Measurements from ENCODE around the gene KCNQ1. TPM values are rescaled to one million over a fixed set of nuclear protein-coding genes. Genes with fewer than 3 reads are reported as not detected.

Gene KCNQ1
- polyA plus RNA-seq, 1 donor from 2014 or later, result not detected

DNA sequence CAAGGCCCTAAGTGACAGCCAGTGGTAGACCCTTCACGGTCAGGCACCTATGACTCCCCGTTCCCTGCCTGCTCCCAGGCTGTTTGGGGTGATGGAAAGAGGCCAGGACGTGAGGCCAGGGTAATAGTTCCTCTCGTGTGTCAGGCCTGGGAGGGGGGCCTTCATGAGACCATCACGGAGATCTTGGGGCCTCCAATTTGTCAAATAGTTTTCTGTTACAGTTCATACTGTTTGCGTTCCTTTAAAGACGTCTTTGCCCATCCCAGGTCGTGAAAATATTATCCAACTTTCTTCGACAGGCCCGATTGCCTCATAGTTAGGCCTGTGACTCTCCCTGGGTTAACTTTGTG lies 317.2 kb downstream of the KCNQ1 start:
- Histone ChIP-seq H3K9me3 (ENCODE audit: low read length) (no peaks in the 10 kb centered on the region), H3K9me2 (ENCODE audit: insufficient read depth, low read length) (no peaks in the 10 kb centered on the region), H3F3A (ENCODE audit: insufficient read depth, low read length, poor library complexity, severe bottlenecking) (no peaks in the 10 kb centered on the region), H3K4me2 (ENCODE audit: low read length) (no peak overlapping the region), H3K9ac (ENCODE audit: low read length) (no peak overlapping the region), H3K36me3 (ENCODE audit: insufficient read depth, low read length) (no peaks in the 10 kb centered on the region), H2AFZ (ENCODE audit: low read depth, low read length) (no peak overlapping the region), H3K27ac (ENCODE audit: low read length) (no peak overlapping the region), H3K27me3 (ENCODE audit: insufficient read depth, low read depth, low read length) (no peaks in the 10 kb centered on the region), H4K20me1 (ENCODE audit: insufficient read depth) (no peaks in the 10 kb centered on the region), H3K79me2 (replicated peaks; ENCODE audit: insufficient read depth, low read length) (no peaks in the 10 kb centered on the region), H3K4me3 (ENCODE audit: low read length) (no peak overlapping the region)
- no peak for TF ChIP-seq EP300 (conservative IDR thresholded peaks at IDR 0.05; ENCODE audit: poor library complexity, severe bottlenecking)
- TF ChIP-seq SMC3 (conservative IDR thresholded peaks at IDR 0.05; ENCODE audit: poor library complexity), result no peak
- TF ChIP-seq POLR2AphosphoS5 (IDR thresholded peaks at IDR 0.05), result no peak
- TF ChIP-seq TAF1 (IDR thresholded peaks at IDR 0.05; ENCODE audit: low read depth), result no peak
- no peak for TF ChIP-seq EZH2 (IDR thresholded peaks at IDR 0.05; ENCODE audit: borderline replicate concordance, insufficient read depth, low read length, poor library complexity, severe bottlenecking)

DNA sequence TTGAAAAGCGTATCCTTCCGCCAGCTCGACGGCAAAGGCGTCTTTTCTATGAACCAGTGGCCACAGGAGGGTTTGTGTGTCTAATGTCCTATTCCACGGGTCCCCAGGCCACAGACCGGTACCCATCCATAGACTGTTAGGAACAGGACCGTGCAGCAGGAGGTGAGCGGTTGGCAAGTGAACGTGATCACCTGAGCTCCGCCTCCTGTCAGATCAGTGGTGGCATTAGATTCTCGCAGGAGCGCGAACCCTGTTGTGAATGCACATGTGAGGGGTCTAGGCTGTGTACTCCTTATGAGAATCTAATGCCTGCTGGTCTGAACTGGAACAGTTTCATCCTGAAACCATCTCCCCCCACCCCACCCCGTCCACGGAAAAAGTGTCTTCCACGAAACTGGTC lies 317.6 kb downstream of the KCNQ1 start:
- no peak overlapping the region for H3K4me3 ChIP-seq (ENCODE audit: low read length)
- H3K9me2 ChIP-seq (ENCODE audit: insufficient read depth, low read length), result no peaks in the 10 kb centered on the region
- H3K79me2 ChIP-seq (replicated peaks; ENCODE audit: insufficient read depth, low read length), result no peaks in the 10 kb centered on the region
- TF ChIP-seq EP300 (conservative IDR thresholded peaks at IDR 0.05; ENCODE audit: poor library complexity, severe bottlenecking) (no peak), EZH2 (IDR thresholded peaks at IDR 0.05; ENCODE audit: borderline replicate concordance, insufficient read depth, low read length, poor library complexity, severe bottlenecking) (no peak), RAD21 (conservative IDR thresholded peaks at IDR 0.05) (no peak), SMC3 (conservative IDR thresholded peaks at IDR 0.05; ENCODE audit: poor library complexity) (no peak), POLR2AphosphoS5 (IDR thresholded peaks at IDR 0.05) (no peak), MXI1 (conservative IDR thresholded peaks at IDR 0.05; ENCODE audit: poor library complexity, severe bottlenecking) (no peak), TAF1 (IDR thresholded peaks at IDR 0.05; ENCODE audit: low read depth) (no peak)
- TF ChIP-seq, protein P1, sequence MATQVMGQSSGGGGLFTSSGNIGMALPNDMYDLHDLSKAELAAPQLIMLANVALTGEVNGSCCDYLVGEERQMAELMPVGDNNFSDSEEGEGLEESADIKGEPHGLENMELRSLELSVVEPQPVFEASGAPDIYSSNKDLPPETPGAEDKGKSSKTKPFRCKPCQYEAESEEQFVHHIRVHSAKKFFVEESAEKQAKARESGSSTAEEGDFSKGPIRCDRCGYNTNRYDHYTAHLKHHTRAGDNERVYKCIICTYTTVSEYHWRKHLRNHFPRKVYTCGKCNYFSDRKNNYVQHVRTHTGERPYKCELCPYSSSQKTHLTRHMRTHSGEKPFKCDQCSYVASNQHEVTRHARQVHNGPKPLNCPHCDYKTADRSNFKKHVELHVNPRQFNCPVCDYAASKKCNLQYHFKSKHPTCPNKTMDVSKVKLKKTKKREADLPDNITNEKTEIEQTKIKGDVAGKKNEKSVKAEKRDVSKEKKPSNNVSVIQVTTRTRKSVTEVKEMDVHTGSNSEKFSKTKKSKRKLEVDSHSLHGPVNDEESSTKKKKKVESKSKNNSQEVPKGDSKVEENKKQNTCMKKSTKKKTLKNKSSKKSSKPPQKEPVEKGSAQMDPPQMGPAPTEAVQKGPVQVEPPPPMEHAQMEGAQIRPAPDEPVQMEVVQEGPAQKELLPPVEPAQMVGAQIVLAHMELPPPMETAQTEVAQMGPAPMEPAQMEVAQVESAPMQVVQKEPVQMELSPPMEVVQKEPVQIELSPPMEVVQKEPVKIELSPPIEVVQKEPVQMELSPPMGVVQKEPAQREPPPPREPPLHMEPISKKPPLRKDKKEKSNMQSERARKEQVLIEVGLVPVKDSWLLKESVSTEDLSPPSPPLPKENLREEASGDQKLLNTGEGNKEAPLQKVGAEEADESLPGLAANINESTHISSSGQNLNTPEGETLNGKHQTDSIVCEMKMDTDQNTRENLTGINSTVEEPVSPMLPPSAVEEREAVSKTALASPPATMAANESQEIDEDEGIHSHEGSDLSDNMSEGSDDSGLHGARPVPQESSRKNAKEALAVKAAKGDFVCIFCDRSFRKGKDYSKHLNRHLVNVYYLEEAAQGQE (IDR thresholded peaks at IDR 0.05; ENCODE audit: borderline replicate concordance), result no peak
- TF ChIP-seq, protein P2, sequence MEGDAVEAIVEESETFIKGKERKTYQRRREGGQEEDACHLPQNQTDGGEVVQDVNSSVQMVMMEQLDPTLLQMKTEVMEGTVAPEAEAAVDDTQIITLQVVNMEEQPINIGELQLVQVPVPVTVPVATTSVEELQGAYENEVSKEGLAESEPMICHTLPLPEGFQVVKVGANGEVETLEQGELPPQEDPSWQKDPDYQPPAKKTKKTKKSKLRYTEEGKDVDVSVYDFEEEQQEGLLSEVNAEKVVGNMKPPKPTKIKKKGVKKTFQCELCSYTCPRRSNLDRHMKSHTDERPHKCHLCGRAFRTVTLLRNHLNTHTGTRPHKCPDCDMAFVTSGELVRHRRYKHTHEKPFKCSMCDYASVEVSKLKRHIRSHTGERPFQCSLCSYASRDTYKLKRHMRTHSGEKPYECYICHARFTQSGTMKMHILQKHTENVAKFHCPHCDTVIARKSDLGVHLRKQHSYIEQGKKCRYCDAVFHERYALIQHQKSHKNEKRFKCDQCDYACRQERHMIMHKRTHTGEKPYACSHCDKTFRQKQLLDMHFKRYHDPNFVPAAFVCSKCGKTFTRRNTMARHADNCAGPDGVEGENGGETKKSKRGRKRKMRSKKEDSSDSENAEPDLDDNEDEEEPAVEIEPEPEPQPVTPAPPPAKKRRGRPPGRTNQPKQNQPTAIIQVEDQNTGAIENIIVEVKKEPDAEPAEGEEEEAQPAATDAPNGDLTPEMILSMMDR (IDR thresholded peaks at IDR 0.05; ENCODE audit: poor library complexity, severe bottlenecking), result no peak
- no peaks in the 10 kb centered on the region for H3F3A ChIP-seq (ENCODE audit: insufficient read depth, low read length, poor library complexity, severe bottlenecking)
- no peak overlapping the region for H3K27ac ChIP-seq (ENCODE audit: low read length)
- H4K20me1 ChIP-seq (ENCODE audit: insufficient read depth), result no peaks in the 10 kb centered on the region
- H3K27me3 ChIP-seq (ENCODE audit: insufficient read depth, low read depth, low read length), result no peaks in the 10 kb centered on the region
- no peaks in the 10 kb centered on the region for H3K36me3 ChIP-seq (ENCODE audit: insufficient read depth, low read length)
- no peak overlapping the region for H3K9ac ChIP-seq (ENCODE audit: low read length)
- no peak overlapping the region for H2AFZ ChIP-seq (ENCODE audit: low read depth, low read length)
- no peak overlapping the region for H3K4me2 ChIP-seq (ENCODE audit: low read length)
- H3K9me3 ChIP-seq (ENCODE audit: low read length), result no peaks in the 10 kb centered on the region

Measured in neural cell (in vitro differentiated cells).